KG1 (cell line): ENCODE results near the gene CFAP45.

Experiments
- DNase-seq: peaks from one replicate; lab custom pipeline; 2025; lab: John Stamatoyannopoulos, UW

CFAP45 gene

DNA sequence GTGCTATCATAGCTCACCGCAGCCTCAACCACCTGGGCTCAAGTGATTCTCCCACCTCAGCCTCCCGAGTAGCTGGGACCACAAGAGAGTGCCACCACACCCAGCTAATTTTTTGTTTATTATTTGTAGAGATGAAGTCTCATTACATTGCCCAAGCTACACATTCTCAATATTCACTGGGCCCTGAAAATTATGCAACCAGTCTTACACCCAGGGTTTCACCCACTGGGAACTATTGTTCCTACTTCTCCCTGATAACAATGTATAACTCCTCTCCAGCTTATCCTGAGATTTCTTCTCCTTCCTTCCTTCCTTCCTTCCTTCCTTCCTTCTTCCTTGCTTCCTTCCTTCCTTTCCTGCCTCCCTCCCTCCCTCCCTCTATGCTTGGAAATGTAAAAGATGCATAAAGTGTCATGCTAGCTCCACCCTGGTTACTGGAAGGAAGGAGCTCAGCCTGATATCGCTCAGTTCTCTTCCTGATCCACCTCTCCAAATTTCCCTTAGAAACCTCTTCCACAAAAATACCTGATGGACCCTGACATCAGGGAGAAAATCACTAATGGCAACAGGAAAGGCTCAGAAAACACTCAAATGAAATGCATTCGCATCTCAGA lies 26.3 kb downstream of the CFAP45 start:
- no peak for DNase-seq

DNA sequence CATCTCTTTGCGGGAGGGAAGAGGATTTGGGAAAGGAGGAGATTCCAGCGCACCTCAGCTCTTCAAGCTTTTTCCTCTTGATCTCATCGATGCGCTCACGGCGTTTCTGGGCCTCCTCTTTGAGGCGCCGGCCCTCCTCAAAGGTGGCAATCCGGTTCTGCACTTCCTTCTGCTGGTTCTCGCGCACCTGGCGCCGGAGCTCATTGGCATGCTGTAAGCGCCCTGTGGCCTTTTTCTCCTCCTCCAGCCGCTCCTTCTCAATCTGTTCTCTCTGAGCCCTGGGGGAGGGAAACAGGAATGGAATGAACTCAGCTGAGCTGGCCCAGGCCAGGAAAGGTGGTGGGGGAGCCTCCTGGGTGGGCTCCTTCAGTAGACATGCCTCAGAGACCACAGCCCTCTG lies 27.1 kb downstream of the CFAP45 start:
- no peak for DNase-seq

DNA sequence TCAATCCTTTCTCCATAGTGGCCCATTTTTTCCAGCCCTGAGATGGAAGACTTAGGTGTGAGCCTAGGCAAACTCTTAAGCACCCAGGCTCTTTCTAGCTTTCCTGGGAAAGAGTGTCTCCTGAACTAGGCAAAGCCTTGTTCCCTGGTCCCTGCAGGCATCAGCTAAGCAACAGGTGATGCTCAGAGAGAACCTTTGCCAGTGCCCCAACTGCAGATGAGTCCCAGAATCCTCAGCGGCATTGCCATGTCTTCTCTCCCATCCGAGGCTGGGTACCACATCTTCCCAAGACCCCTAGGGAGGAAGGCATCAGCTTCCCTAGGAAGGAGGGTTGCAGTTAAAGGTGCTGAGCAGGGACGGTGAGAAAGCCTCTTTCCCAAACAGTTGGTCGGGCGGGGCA lies 29.3 kb downstream of the CFAP45 start:
- no peak for DNase-seq

DNA sequence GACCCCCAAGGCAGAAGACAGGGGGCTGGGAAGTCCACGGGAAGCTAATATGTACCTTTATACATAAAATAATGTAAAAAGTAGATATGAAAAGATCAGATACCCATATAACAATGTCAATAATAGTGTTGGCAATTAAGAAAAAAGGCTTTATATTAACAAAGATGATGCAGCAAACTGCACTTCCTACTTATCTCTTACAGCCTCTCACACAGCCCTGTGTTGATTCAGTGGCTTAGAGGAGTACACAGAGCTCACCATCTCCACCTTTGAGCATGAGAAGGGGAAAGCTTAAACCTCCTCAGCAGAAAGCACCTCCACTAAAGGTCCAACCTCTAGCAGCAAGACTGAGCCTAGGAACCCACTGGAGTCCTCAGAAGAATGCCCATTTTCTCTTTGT lies 30.4 kb downstream of the CFAP45 start:
- DNase-seq: no peak

DNA sequence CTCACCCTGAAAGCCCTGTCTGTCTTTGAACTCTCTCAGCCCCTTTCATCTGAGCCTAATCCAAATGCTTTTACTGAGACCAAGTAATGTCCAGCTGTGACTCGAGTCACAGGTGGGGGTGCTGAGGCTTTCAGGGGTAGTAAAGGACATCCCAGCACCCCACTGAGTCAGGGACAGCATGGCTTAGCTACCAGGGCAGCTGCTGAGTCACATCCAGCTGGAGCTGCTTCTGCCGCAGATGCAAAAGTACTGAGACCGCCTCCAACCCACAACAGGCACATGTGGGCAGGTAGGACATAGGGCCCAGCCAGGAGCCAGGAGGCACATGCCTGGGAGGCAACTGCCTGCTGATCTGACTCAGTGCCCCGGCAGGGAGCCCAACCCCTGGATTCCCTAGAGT lies 30.8 kb downstream of the CFAP45 start:
- DNase-seq: no peak

DNA sequence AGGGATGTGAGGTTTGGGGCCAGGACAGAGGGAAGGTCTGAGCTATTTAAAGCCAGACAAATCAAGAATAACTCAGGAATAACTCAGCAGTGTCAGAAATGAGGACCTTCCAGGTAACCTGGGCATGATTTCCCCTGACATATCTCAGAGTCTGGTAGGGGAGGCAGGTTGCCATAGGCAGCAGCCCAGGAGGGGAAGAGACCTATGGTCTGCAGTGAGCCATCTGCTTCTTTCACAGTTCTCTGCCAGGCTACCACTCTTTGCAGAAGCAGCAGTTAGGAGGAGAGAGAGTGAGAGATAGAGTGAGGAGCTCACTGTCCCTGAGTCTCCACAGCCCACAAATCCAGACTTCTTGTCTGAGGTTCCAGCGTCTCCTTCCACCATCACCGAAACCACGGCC lies 31.2 kb downstream of the CFAP45 start:
- DNase-seq: no peak

DNA sequence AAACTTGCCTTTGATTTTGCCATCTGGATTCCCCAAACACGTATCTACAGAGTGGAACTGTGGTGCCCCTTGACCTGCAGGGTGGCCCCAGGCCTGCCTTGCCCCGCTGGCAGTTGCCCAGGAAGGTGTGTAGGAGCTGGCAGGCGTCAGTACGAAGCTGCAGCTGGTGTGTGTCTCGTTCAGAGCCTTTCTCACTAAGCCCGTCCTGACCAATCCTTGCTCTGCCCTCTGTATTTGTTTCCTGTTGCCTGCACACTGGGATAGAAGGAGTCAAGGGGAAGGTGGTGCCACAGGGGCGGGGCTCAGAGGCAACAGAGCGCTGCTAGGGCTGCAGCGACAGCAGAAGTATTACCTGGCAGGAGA lies 32.3 kb downstream of the CFAP45 start:
- DNase-seq: no peak

DNA sequence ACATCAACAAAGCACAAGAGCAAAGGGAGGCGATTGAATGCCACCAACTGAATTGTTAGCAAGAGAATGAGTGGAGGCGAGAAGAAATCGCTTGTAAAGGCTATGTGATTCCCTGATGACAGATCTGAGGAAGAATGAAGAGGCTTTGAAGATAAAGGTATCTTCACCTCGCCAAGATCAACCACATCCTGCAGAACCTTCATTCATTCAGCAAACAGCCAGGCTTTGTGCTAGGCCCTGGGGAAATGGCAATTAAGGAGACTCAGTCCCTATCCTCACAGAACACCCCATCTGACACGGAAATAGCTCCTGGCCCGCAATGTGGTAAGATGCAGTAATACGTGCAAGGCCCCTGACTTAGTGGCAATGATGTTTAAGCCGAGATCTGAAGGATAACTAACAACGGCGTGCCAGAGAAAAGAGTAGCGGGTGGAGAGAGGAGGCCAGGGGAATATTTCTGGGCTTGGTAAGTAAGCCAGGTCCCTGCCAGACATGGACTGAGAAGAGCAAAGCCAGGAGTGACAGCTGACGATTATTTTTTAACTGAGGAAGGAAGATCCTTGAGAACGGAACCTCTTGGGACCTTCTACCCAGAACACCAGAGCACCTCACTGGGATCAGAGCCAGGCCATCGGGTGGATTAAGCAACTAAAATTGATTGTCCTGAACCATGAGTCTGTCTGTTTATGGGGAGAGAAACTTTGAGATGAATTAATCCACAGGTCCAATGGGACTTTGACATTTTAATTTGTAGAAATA lies 32.9 kb downstream of the CFAP45 start:
- no peak for DNase-seq

DNA sequence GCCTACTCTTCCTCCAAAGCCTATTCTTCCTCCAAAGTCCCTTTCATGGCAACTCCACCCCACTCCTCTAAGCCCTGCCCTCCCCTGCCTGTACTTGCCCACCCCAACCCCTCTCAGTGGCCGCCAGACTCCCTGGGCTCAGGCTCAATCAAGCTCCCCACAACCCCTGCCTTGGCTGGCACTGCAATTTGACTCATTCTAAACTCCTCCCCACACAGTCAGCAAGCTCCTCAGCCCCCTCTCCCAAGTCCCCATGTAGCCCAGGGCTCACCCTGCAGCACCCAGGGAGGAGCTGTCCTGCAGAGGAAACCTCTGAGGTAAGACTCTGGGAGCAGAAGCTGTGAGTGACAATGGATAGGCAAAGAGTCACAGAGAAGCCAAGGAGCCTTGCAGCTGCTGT lies 33.9 kb downstream of the CFAP45 start:
- no peak for DNase-seq

DNA sequence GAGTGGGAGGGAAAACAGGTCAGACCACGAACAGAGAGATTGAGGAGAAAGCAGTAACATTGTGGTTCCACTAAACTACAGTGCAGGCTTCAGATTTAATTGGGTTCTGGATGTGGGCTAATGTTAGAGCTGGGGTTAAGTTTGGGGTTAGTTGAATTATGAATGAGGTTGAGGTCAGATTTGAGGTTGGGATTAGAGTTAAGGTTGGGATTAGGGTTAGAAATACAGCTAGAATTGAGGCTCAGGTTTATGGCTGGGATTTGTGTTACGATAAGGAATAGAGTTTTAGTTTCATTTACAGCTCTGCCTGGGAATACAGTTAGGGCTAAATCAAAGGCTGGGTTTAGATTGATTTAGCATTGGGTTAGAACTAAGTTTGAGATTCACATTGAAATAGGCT lies 35.7 kb downstream of the CFAP45 start:
- DNase-seq: no peak

DNA sequence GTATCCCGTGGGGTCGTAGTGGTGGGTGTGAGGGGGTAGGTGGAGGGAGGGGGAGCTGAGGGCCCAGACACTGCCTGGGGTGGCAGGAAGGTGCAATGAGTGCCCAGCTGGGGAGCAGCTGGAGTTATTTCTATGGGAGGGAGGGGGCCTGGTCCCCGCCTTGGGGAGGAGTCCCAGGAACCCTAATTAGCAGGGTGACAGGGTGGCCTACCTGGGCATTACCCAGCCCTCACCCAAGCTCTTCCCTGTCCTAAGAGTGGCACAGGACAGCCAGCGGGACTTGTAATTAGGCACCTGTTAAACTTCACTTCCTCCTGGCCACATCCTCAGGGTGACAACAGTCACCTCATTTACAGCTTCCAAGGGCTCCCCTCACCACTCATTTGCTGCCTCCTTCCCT lies 37.4 kb downstream of the CFAP45 start, which contains the start of gene VSIG8:
Gene VSIG8, minus strand, starts transcription at position 101 of the 400 bp plus-strand sequence. CDS start 136 bp downstream, outside the sequence.
- no peak for DNase-seq

DNA sequence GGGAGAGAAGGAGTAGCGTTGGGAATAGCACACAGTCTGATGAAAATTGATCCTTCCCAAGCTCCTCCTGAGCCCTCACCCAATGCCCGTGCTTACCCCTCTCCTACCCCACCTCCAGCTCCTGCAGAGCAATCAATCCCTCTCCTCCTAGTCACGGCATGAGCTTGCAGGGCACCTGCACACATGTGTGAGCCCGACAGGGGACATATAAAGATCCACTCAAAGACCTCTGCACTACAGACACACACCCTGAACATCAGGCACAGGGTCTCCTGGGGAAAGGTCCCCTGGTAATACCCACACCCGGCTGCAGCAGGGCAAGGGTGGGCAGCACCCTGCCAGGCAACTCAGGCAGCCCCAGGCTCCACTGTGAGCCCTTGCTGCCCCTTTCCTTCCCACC lies 37.9 kb downstream of the CFAP45 start:
- DNase-seq: no peak

DNA sequence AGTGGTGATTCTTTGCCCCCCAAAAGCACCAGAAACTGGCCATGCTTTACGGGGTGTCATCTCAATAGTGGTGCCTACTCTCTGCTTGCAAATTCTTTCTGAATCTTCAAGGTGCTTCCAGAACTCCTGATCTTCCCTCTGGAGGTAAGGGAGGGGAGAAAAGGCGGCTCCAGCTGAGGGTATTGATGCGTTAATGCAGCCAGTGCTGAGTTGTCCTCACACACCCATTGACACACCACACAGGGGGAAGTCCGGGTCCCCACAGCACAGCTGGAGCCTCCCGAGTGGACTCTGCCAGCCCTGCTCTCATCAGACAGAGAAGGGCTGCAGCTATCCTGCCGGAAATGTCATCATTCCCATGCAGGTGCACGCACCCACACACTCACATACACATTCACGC lies 38.7 kb downstream of the CFAP45 start:
- no peak for DNase-seq

DNA sequence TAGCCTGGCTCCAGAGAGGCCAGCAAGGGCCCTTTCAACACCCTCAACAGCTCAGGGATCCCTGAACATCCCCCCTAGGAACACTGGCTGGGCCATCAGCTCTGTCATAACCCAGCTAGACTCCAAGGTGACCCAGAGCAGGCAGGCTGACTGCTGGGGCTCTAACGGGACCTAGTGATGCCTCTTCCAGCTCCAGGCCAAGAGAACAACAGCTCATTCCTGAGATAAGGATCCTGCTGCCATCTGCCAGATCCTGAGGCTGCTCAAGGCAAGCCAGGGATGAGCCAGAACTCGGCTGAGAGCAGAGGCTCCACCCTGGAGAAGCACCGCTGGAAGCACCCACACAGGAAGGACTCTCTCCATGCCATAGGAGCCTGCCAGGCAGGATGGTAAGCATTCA lies 39.5 kb downstream of the CFAP45 start:
- DNase-seq: no peak

DNA sequence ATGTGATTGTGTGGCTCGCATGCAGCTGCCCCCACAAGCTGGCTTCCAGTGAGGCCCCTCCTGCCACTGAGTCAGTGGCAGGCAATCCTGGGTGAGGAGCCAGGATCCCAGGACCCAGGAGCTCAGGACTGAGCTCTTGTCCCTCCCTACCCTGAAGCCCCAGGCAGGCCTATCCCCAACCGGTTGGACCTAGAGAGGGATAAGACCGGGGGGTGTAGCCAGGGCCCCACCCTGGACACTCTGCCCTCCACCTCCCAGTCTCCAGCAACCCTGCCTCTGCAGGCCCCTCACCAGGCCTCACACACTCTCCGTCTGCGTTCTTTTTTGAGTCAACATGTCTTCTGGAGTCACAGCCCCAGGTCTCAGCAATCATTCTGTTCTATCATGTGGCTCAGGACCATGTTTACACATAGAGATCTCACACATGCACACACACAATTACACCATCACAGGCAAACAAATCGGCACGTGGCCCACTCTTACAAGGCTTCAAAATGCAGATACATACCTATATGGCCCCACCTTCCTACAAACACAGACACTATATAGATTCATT lies 40.1 kb downstream of the CFAP45 start:
- DNase-seq: no peak

DNA sequence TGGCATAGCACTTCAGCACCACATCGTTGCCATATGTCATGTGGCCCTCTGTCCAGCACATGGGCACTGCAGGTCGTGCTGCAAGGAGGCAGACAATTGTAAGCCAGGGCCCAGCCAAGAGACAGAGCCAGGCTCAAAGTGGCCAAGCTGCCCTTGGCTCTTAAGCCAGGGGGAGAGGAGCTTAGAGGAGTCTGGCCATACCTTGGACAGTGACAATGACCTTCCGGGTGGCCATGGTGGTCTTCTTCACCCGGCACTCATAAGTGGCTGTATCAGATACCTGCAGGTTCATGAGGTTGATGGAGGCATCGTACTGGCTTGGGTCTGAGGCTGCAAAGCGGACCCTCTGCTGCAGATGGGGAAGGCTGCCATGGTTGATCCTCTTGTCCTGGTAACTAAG lies 42.1 kb downstream of the CFAP45 start:
- DNase-seq: no peak

DNA sequence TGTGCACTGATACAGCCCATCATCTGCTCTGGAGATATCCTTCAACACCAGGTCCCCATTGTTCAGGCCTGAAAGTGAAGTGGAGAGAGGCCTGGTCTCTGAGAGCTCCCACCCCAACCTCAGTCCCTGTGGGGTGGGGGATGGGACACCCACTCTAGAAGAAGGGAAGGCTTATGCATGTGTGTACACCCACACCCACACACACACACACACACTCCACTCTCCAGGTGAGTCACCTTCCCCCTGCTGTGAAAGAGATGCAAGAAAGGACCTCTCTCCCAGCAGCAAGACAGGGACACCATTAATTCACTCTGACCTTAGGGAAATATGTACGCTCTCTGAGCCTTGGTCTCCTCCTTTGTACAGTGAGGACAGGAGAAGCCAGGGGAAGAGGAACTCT lies 43.4 kb downstream of the CFAP45 start:
- no peak for DNase-seq

DNA sequence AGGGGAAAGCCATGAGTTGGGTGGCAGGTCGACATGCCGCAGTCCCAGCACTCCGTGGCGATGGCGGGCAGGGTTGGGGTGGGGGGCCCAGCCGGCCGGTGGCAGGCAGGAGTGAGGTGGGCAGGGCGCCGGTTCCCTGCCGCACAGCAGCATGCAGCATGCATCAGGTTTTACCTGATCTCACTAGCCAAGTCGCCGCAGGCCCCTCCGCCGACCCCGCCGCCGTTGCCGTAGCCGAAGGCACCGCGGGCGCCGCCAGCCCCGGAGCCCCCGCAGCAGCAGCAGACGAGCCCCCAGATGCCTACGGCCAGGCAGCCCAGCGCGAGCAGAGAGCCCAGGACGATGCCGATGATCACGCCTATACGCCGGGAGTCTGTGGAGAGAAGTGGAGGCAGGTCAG lies 44.3 kb downstream of the CFAP45 start:
- DNase-seq: no peak

DNA sequence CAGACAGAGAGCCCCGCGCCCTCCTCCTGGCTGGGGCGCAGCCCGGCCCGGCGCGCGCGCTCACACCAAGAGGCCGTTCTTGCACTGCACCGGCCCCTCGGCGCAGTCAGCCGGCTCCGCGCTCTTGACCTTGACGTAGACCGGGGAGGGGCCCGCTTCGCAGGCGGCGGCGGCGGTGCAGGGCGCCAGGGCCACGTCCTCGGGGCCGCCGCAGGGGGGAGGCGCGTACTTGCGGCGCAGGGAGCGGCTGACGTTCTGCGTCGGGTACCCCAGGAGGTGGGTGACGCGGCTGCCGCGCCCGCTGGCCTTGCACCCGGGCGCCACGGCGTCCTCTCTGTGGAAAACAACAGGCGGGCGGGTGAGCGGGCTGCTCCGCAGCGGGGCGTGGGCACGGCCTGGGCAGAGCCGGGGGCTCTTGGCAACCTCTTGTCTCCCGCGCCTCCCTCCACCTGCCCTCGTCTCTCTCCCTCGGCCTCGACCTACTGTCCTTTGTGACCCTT lies 45.2 kb downstream of the CFAP45 start:
- peak; percentile 10 for DNase-seq

DNA sequence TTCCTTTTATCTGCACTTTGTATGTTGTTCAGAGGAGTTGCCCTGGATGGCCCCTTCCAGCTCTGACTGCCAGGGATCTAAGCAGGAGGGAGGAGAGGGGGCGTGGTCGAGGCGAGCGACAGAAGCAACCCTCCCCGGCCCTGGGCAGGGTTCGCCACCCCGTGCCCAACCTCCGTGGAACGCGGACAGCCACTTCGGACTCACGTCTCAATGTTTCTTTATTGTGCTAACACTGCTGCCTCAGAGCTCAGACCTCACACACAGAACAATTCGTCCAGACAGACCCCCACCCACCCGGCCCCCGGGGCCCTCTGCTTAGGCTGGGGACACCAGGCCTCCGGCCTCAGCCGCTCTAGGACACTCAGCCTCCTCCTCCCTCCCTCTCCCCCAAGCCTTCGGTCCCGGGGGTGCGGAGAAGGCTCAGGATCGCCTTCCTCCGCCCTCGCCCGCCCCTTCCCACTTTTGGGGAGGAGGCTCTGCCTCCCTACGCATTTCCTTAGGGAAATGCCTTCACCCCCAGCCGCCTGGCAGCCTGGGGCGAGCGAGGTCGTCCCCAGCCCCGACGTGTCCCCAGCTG lies 45.8 kb downstream of the CFAP45 start:
- DNase-seq: no peak

DNA sequence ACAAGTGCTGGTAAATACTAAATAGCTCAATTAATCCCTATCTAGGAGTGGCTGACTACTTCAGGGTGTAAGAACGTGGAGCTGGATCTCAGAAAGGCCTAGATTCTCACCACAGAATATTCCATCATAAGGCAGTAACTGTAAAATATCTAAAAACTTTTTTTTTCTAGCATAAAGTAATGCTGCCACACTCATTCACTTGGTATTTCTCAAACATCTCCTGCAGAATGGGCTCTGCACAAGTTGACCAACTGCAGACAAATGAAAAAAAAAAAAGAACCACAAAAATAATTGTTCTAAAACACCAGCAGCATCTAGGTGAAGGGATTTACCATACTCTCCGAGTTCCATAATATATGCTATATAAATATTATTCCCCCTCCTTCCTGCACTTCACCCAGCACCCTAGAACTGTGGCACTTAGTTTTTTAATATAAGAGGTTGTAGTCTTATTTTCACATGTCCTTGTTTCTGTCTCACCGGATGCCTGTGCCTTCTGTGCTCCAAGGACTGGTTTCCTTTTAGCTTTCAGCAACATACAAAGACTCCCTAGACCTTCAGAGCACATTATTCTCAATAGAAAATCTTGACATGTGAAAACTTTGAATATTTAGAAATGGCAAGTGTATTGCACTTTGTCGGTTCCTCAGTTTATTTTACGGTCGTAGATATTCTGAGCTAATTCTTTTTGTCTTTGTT lies 46.4 kb downstream of the CFAP45 start:
- no peak for DNase-seq

DNA sequence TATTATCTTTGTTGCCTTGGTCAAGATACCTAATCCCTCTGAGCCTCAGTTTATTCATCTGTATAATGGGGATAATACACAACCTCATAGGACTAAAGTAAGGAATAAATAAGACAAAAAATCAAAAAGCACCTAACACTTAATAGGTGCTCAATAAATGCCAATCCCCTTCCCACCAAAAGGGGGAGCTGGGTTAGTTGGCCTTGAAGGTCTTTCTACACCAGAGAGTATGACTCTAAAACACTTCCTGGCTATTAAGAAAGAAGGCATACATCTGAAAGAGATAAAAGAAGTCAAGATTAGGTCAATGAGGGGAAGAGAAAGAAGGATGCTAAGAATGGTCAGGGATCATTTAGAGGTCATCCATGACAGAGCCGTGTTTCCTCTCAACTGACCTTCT lies 48.6 kb downstream of the CFAP45 start:
- DNase-seq: no peak
